Esophagus squamous epithelium (tissue), 5 donors: ENCODE measurements around the gene HFE. TPM values are rescaled to one million over a fixed set of nuclear protein-coding genes. Genes with fewer than 3 reads are reported as not detected.

Experiments
- DNase-seq: peaks from one replicate; lab custom pipeline; 2025; lab: John Stamatoyannopoulos, UW
- H3K27ac ChIP-seq, 4 donors: fragments of 200-600 bp; sonication (generic); one replicate each; pipeline ENCODE4 v1.5.1; 2016 to 2019; ENCODE audit warnings: mild to moderate bottlenecking in 1 of 4
- H3K27me3 ChIP-seq, 4 donors: fragments of 200-600 bp; sonication (generic); 1 replicate in 3 of 4; 2 replicates in 1 of 4; pipeline versions ENCODE4 v1.5.1 to v1.6.0; 2017 to 2021; ENCODE audit warnings: antibody characterized with exemption in 1 of 4
- H3K36me3 ChIP-seq, 3 donors: fragments of 200-600 bp; sonication (generic); one replicate each; pipeline ENCODE4 v1.5.1; 2016 to 2019
- H3K4me1 ChIP-seq, 3 donors: fragments of 200-600 bp; sonication (generic); one replicate each; pipeline ENCODE4 v1.5.1; 2017 to 2019
- H3K4me3 ChIP-seq, 4 donors: fragments of 200-600 bp; sonication (generic); 1 replicate in 3 of 4; 2 replicates in 1 of 4; pipeline ENCODE4 v1.5.1; 2016 to 2019; ENCODE audit warnings: mild to moderate bottlenecking in 2 of 4, moderate library complexity in 1 of 4
- H3K9me3 ChIP-seq, 3 donors: fragments of 200-600 bp; sonication (generic); one replicate each; pipeline ENCODE4 v1.5.1; 2016 to 2019
- CTCF ChIP-seq, 6 experiments: fragments of 450-650 bp in 4 of 6; fragments of 200-600 bp in 2 of 6; sonication (generic) in 2 of 6; IDR thresholded peaks; one replicate each; pipeline ENCODE4 v1.5.1; 2016 to 2019; ENCODE audit warnings: antibody characterized with exemption in 6 of 6, mild to moderate bottlenecking in 4 of 6, moderate library complexity in 4 of 6
- POLR2A ChIP-seq, 4 donors: fragments of 450-650 bp; IDR thresholded peaks; one replicate each; pipeline ENCODE4 v1.6.1; 2017; ENCODE audit warnings: antibody characterized with exemption in 4 of 4, mild to moderate bottlenecking in 4 of 4, moderate library complexity in 3 of 4
- WGBS, 2 donors: methylation state at CpG; one replicate each; pipeline ENCODE4 v1.1.5; 2018; 5-methylcytosine and 5-hydroxymethylcytosine counted together
- intact Hi-C: fragments of 100-400 bp; cut with DNase I; formaldehyde crosslinking; loops from one replicate; pipeline ENCODE4 v1.15.0; 2022
- total RNA-seq, 4 donors: library from RNA; depleted of rRNA; stranded (reverse); fragments of >200 nt; gene quantifications; one replicate each; pipeline ENCODE4 v1.1.0, GENCODE V29; 2016
- donor health status: DM: yes; HTN: yes; CAD: no.

Gene HFE
- total RNA-seq, 4 donors from 2014 or later = 2.9 to 7.3 (median 4.3) TPM

- Histone ChIP-seq H3K27ac (no peak overlapping the region), H3K4me1 (peaks cover 4 to 20% (median 6%) of the 10 kb centered on the region in 3 donors), H3K27me3 (no peaks in the 10 kb centered on the region), H3K4me3 (no peak overlapping the region), H3K36me3 (no peaks in the 10 kb centered on the region), H3K9me3 (no peaks in the 10 kb centered on the region)
- intact Hi-C loops = loop anchor here (10.0 kb wide), 2 partner anchors 73 to 1013 kb away; a partner anchor contains a TSS
- DNase-seq = no peak
- 94 to 97% methylated on average over 18 of the region's 18 CpGs for WGBS, 2 donors
- TF ChIP-seq POLR2A (IDR thresholded peaks at IDR 0.05) = no peak
- no peak for TF ChIP-seq CTCF (IDR thresholded peaks at IDR 0.05)
Observed at GRCh38 chr6:26121141-26122004, 34.1 kb downstream of the HFE start.

GRCh38 chr6:26122005-26122388 lies 34.8 kb downstream of the HFE start:
- Histone ChIP-seq H3K27ac (peak overlapping the region; percentile 94 to 98 (median 96)), H3K4me1 (peaks cover 5 to 26% (median 6%) of the 10 kb centered on the region in 3 donors), H3K9me3 (no peaks in the 10 kb centered on the region), H3K4me3 (no peak overlapping the region), H3K36me3 (no peaks in the 10 kb centered on the region), H3K27me3 (no peaks in the 10 kb centered on the region)
- TF ChIP-seq CTCF (IDR thresholded peaks at IDR 0.05) (no peak), POLR2A (IDR thresholded peaks at IDR 0.05) (no peak)
- intact Hi-C loops = loop anchor here (10.0 kb wide), 2 partner anchors 73 to 1013 kb away; a partner anchor contains a TSS
- DNase-seq = no peak
- 82 to 84% methylated on average over 4 of the region's 4 CpGs for WGBS, 2 donors

GRCh38 chr6:26122402-26122792 lies 35.2 kb downstream of the HFE start:
- Histone ChIP-seq H3K27ac (peak overlapping the region; percentile 94 to 98 (median 96)), H3K4me1 (peaks cover 6 to 30% (median 9%) of the 10 kb centered on the region in 3 donors), H3K4me3 (peak overlapping the region; percentile 37 to 93 (median 79)), H3K36me3 (peaks cover 0 to under 1% (median 0%) of the 10 kb centered on the region in 3 donors), H3K9me3 (no peaks in the 10 kb centered on the region), H3K27me3 (no peaks in the 10 kb centered on the region)
- no peak for DNase-seq
- intact Hi-C loops = loop anchor here (10.0 kb wide), 2 partner anchors 72 to 1012 kb away; a partner anchor contains a TSS
- peak in 1 of 6 experiments; percentile 10 for TF ChIP-seq CTCF (IDR thresholded peaks at IDR 0.05)
- TF ChIP-seq POLR2A (IDR thresholded peaks at IDR 0.05) = no peak
- WGBS, 2 donors = 43 to 53% methylated on average over 5 to 6 of the region's 6 CpGs

- H3K9me3 ChIP-seq = no peaks in the 10 kb centered on the region
- H3K36me3 ChIP-seq = peaks cover 0 to 7% (median 0%) of the 10 kb centered on the region in 3 donors
- H3K27ac ChIP-seq = peak overlapping the region; percentile 94 to 98 (median 96)
- H3K4me3 ChIP-seq = peak overlapping the region; percentile 37 to 93 (median 79)
- peak; percentile 81 for DNase-seq
- peak; percentile 29 to 95 (median 72) for TF ChIP-seq POLR2A (IDR thresholded peaks at IDR 0.05)
- TF ChIP-seq CTCF (IDR thresholded peaks at IDR 0.05) = no peak
- H3K27me3 ChIP-seq = no peaks in the 10 kb centered on the region
- intact Hi-C loops = loop anchor here (10.0 kb wide), 2 partner anchors 72 to 1012 kb away; a partner anchor contains a TSS
- WGBS, 2 donors = 1% methylated on average over 16 to 34 of the region's 38 CpGs
- peaks cover 11 to 37% (median 16%) of the 10 kb centered on the region in 3 donors for H3K4me1 ChIP-seq
Observed at GRCh38 chr6:26122793-26123674, 35.8 kb downstream of the HFE start.
